GM18505 (cell line): ENCODE measurements around the gene AGBL1.
"Not testable (repeated sequence)": the region's sequence is repeated elsewhere in the genome, so short reads cannot be mapped to it uniquely, and the experiment has no call there.

Experiments used
- ATAC-seq: cut with Tn5 transposase; IDR thresholded peaks from one replicate; pipeline ENCODE4 v1.9.1; 2021; ENCODE audit not compliant: unreplicated experiment
- POLR2A ChIP-seq: IDR thresholded peaks from 4 replicates; pipeline ENCODE4 v1.6.1; 2011; ENCODE audit warnings: borderline replicate concordance; ENCODE audit not compliant: insufficient read depth, insufficient read length; ENCODE audit errors: extremely low read depth

Gene AGBL1

DNA sequence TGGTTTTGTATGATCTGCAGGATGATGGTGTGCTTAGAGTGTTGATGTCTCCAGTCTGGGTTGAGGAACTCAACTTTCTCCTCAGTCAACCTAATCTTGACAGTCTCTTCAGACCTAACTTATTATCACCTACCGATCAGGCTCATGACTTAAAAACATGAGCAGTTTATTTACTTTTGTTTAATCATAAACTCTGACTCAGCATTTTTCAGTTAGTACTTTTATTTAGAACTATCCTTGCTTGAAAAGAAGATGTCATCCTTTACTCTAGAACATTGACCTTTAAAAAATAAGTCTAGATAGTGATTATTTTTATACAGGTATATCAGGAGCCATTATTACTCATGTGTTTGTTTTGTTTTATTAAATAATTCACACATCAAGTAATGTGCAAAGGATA lies 414.8 kb downstream of the AGBL1 start:
- ATAC-seq, result no peak
- TF ChIP-seq POLR2A, result no peak

DNA sequence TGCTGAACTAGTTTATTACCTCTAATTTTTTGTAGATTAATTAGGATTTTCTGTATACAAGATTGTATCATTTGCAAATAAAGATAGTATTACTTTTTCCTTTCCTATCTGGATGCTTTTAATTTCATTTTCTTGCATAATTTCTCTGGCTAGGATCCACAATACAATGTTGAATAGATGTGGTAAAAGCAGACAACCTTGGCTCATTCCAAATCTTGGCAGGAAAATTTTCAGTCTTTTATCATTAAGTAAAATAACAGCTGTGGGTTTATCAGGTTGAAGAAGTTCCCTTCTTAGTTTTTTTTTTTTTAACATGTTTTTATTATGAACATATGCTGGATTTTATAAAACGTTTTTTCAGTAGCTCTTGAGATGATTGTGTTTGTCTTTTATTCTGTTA lies 422.6 kb downstream of the AGBL1 start:
- TF ChIP-seq POLR2A, result no peak
- ATAC-seq, result no peak

DNA sequence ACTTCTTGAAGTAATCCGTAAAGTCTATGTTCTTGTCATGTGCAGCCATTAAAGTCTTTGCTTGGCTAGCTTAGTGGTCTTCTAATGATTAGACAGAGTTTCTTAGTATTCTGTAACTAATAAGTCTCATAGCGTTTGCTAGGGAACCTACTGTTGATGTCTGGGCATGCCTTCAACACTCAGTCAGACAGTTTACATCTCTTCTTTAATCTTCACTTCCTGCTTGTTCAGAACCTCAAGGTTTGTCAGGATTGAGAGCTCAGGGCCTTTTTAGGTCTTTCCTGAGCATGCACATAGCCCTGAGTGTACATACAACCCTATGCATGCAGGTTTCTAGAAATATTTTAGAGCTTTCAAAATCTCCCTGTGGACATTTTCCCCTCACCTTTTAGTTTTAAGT lies 426.3 kb downstream of the AGBL1 start:
- ATAC-seq, result no peak
- no peak for TF ChIP-seq POLR2A

DNA sequence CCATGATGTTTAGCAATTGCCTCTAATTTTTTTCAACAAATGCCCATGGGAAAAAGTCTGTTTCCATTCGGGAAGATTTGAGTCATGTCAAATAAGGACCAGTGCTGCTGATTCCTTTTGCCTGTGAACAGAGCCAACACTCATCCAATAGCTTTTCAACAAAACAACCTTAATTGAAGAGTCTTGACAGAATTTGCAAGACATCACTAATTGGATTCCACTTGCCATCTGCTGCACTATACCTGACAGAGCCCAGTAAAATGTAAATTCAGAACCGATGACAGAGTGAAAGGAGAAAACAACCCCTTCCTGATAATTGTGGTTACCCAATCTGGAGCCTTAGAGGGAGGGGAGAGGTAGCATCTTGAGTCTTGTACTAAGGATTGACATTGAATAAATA lies 426.7 kb downstream of the AGBL1 start:
- ATAC-seq, result no peak
- no peak for TF ChIP-seq POLR2A

DNA sequence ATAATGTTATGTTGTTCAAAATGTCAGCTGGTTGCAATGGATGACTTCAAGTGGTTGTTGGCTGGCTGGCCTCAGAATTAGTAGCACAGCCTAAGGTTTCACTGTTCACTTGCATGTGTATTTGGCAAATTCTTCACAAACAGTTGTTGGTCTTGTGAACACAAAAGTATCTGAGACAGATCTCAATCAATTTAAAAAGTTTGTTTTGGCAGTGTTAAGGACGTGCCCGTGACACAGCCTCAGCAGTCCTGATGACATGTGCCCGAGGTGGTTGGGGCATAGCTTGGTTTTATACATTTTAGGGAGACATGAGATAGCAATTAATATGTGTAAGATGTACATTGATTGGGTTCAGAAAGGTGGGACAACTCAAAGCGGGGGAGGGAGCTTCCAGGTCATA lies 436.0 kb downstream of the AGBL1 start:
- no peak for TF ChIP-seq POLR2A
- no peak for ATAC-seq

DNA sequence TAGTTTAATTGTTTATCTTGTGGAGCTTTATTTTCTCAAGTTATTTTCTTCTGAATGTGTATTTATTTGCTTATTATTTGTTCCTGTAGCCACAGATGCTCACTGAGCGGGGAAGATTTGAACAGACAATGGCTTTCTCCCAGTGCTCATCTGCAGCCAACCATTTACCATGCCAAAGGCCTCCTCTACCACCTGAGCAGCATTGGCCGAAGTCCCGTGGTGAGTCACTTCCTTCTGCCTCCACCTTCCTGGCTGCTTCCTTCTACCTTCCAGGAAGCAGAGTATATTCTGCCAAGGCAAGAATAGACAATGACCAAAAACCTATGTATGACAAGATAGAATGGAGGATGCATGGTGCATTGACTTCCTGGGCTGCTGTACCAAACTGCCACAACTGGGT lies 443.1 kb downstream of the AGBL1 start:
- no peak for ATAC-seq
- TF ChIP-seq POLR2A, result no peak

DNA sequence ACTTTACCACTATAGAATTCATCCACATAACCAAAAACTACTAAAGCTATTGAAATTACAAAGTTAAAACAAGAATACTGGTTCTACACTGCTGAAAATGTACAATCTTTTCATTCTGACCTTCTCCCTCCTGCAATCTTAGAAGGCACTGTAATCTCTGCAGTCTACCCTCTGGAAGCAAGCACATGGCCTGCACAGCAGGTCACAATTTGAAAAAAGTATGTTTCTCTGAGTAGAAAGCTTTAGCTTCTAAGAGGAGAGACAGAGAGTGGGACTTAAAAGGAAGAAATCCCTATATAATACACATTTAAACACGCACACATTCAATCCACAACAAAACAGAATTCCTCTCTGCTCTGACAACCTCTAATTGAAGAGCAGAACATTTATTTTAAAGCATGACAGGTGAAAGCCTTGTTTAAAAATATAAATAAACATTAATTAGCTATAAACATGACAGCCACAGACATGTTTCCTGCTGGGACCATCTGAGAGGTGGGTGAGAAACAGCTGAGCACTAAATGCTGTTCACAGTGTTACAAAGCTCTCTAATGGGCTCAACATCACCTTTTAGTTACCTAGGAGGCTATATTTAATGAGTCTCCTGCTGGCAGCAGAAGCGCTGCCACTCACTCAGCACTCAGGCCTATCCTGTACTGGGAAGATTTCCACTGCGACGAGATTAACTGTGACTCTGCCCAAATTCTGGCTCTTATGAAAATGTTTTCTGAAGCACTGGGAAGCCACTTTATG lies 447.4 kb downstream of the AGBL1 start:
- ATAC-seq, result no peak
- TF ChIP-seq POLR2A, result no peak

DNA sequence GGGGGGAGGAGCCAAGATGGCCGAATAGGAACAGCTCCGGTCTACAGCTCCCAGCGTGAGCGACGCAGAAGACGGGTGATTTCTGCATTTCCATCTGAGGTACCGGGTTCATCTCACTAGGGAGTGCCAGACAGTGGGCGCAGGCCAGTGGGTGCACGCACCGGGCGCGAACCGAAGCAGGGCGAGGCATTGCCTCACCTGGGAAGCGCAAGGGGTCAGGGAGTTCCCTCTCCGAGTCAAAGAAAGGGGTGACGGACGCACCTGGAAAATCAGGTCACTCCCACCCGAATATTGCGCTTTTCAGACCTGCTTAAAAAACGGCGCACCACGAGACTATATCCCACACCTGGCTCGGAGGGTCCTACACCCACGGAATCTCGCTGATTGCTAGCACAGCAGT lies 448.4 kb downstream of the AGBL1 start:
- not testable (repeated sequence) for ATAC-seq

DNA sequence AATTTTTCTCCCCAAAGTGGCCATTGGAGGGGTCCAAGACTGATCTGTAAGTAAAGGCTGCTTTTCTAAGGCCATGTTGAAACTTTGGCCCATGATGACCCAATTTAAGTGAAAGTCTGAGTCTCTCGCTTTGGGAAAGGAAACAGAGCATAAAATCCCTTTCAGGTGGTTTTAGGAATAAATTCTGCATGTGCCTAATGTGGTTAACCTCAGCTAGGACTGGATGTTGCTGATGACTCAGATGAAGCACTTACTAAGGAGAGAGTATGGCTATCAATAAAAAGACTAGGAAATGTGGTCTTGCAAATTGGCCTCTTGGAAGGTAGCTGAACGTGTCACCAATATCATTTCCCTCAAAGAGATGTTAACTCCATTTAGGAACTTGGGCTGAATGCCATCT lies 458.5 kb downstream of the AGBL1 start:
- no peak for TF ChIP-seq POLR2A
- ATAC-seq, result no peak

DNA sequence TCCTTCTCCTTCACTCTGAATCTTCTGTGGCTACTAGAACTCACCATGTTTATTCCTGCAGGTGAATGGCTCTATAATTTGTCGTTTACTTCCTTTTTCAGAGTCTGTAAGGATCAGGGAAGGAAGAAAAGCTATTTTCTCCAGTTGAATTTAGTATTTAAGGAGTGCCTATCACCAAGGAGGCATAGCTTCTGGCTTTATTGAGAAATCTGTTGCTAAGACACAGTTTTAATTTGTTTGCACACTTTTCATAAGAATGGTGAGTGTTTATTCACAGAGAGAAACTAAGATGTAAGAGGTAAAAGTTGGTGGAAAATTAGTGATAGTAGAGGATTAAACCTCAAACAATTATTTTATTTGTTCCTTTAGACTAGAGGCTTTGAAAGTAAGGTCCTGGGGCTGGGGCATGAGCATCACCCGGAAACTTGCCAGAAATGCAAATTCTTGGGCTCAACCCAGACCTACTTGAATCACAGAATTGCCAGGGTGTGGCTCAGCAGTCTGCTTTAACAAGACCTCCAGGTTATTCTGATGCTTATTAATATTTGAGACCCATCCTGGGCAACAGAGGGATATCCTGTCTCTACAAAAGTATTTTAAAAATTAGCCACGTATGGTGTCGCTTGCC lies 461.3 kb downstream of the AGBL1 start:
- TF ChIP-seq POLR2A, result no peak
- ATAC-seq, result no peak

DNA sequence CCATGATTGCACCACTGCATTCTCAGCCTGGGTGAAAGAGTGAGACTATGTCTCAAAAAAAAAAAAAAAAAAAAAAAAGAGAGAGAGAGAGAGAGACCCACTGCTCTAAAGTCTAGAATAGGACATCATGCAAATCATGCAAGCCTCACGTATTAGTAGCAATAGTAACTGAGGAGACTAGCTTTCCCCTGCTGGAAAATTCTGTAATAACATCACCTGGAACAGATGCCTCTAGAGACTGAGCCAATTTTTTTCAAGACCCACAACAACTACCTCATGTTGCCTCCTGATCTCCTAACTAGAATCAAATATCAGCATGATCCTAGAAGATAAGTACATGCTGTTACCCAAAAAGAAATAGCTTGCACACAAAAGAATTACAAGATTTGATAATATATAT lies 461.9 kb downstream of the AGBL1 start:
- ATAC-seq, result no peak
- no peak for TF ChIP-seq POLR2A

DNA sequence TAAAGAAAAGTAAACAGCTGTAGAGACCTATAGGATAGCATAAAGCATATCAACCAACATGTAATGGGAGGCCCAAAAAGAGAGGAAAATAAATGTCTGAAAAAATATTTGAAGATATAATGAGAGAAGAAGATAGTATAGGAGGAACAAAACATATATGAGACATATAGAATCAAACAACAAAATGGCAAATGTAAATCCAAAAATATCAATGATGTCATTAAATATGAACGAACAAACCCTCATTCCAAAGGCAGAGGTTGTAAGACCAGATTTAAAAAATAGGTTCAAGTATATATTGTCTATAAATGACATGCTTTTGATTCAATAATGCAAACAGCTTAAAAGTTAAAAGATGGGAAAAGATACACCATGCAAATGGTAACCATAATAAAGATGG lies 470.4 kb downstream of the AGBL1 start:
- no peak for TF ChIP-seq POLR2A
- ATAC-seq, result no peak

DNA sequence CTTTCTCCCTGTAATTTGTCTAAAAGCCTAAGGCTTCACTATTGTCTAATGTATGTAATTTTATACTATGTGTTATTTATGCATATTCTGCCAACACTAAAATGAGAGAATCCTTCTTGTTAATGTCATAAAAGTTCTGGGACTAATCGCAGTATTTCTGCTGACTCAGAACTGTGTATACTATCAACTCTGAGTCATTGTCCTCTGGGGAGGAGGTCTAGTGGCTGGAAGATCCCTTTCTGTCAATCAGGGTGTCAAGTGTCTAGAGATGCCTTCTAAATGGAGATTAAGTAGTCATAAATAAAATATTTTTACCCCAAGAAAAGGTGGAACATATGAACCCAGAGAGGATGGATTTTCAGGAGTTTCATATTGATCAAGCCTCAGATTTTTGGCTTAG lies 473.4 kb downstream of the AGBL1 start:
- ATAC-seq, result no peak
- no peak for TF ChIP-seq POLR2A

DNA sequence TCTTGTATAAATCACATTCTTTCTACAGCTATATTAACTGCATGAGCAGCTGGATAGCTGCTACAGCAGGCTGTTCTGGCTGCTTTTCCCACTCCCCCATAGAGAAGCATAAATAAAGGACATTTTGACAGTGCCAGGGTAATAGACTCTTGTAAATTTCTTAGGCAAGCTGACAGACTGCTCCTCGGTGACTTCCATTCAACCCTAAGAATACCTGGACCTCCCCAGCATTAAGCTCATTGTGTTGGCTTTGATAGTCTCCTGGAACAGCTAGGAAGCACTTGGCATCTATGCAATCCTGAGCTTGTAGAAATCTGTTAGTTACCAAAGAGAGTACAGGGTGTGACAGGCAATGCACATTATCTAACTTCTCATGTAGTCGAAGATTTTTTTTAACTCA lies 475.4 kb downstream of the AGBL1 start:
- no peak for ATAC-seq
- TF ChIP-seq POLR2A, result no peak

DNA sequence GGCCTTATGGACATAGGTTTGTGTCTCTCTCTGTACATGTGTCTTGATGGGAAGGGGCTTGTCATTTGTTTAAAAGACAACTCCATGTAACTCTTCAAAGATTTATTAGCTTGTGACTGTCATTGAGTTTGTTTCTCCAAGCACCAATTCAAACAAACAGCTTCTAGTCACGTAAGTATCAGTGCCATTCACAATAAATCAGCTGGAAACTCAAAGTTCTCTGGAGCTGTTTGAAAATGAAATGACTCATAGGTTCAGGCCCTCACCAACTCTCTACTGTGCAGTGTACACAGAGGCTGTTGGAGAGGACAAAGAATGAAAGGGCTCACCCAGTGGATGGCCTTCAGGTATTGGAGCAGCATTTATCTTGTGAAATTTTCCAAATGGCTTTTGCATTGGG lies 476.3 kb downstream of the AGBL1 start:
- ATAC-seq, result no peak
- no peak for TF ChIP-seq POLR2A

DNA sequence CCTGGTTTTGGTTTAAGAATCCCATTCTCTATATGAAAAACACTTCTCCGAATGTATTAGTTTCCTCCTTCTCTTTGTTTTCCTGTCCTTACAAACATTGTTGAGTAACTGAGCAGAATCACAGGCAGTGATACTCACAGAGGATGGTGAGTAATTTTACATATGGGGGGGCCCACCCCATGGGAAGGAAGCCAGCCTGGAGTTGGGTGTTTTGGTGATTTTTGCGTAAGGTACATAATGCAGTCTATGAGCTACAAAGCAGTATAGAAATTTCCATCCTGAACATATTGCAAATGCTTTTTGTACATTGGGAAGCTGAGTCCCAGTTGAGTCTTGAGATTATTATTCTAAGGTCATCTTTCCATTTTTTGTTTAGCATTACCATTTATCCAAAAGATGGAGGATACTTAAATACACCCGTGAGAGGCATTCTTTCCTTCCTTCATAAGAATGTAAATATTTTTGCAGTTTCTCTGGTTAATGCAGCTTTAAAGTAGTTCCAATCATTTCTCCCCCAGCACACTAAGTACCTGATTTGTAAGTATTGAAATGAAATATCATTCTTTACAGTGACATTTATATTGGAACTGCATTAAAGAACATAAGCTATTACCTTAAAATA lies 476.8 kb downstream of the AGBL1 start:
- ATAC-seq, result no peak
- TF ChIP-seq POLR2A, result no peak
